HG02884 (cell line): ENCODE data around the gene CORO2B.
"Not testable (repeated sequence)": the region's sequence is repeated elsewhere in the genome, so short reads cannot be mapped to it uniquely, and the experiment has no call there.

Experiments used
- ATAC-seq: cut with Tn5 transposase; IDR thresholded peaks from one replicate; pipeline ENCODE4 v1.9.1; 2021; ENCODE audit warnings: mild to moderate bottlenecking, moderate library complexity; ENCODE audit not compliant: unreplicated experiment

CORO2B gene

GRCh38 chr15:68667800-68668625 lies 89.2 kb downstream of the CORO2B start:
- no peak for ATAC-seq

- ATAC-seq, result no peak
Measured at GRCh38 chr15:68668926-68669600, 90.3 kb downstream of the CORO2B start.

DNA sequence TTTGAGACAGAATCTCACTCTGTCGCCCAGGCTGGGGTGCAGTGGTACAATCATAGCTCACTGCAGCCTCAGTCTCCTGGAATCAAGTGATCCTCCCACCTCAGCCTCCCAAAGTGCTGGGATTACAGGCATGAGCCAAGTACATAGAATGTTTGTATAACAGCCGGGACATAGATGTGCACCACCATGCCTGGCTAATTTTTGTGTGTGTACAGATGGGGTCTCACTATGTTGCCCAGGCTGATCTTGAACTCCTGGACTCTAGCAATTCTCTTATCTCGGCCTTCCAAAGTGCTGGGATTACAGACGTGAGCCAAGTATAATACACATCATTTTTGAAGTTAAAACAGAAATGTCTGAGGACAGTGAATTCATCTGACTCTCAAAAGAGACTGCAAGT lies 93.5 kb downstream of the CORO2B start:
- no peak for ATAC-seq

DNA sequence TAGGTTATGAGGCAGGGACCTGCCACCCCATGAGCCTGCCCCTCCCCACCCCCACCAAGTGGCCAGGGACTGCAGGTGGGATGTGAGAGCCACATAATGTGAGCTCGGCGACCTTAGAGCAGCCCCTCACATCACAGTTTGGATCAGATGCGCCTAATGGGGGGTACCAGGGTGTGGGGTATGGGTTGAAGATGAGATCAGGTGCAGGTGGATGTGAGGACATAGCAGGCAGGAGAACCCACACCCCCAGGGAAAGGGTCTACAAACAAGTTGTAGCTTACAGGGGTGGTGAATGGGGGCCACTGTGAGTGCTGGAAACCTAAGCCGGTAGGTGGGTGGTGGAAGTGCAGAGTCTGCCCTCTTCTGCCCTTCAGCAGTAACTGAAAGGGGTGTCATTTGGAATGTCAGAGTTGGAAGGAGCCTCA lies 94.0 kb downstream of the CORO2B start:
- ATAC-seq, result no peak

DNA sequence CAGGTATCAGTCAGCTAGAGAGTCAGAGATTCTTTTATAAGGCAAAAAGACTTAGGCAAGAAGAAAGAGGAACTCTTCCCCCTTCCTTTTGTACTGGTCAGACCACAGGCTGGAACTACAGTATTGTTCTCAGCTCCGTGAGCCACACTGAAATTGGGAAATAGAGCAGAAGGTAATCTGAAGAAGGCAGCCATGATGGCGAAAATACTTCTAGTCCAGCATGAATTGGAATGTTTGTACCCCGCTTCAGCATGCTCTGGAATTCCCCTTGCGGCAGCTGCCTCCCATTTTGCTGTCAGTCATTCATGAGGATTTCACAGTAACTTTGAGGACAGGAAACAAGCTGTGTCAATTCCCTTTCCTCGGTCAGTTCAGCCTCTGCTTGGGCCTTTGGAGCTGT lies 96.2 kb downstream of the CORO2B start:
- no peak for ATAC-seq

GRCh38 chr15:68676011-68676605 lies 97.3 kb downstream of the CORO2B start:
- ATAC-seq, result no peak

- no peak for ATAC-seq
Measured at GRCh38 chr15:68676926-68677325, 98.1 kb downstream of the CORO2B start.

- no peak for ATAC-seq
Measured at GRCh38 chr15:68677996-68678395, 99.2 kb downstream of the CORO2B start.

- no peak for ATAC-seq
Measured at GRCh38 chr15:68678746-68679145, 100.0 kb downstream of the CORO2B start.

DNA sequence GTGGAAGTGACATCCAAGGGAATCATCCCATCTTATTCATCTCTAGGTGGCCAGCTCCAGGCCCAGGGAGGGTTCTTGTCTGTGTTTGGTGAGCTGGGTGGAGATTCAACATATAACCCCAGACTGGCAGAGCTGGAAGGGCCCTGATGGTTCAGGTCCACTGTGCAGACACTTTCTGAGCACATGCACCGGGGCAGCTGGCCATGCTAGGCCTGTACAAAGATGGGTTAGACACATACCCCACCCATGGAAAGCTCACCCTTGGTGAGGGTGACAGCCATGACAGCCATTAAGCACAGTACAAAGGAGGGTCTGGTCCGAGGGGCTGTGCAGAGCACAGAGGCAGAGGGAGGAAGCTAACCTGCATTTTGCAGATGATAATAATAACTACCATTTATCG lies 100.4 kb downstream of the CORO2B start:
- ATAC-seq, result no peak

DNA sequence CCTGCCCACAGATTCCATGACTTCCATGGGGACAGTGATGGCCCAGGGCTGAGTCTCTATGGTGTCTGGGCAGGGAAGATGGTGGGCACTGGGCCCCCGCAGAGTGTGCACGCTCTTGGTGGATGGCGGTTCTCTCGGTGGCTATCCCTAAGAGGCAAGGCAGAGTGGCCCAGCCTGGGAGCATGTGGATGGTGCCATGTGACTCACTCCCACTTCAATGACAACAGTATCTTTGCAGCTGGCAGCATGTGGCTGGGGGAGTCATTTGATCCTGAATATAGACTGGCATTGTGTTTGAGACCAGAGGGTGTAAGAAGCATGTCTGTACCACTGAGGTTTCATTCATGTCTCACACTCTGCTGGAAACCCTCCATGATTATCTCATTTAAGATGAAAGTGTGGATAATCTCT lies 101.2 kb downstream of the CORO2B start:
- ATAC-seq, result no peak

GRCh38 chr15:68680756-68681155 lies 102.0 kb downstream of the CORO2B start:
- not testable (repeated sequence) for ATAC-seq

DNA sequence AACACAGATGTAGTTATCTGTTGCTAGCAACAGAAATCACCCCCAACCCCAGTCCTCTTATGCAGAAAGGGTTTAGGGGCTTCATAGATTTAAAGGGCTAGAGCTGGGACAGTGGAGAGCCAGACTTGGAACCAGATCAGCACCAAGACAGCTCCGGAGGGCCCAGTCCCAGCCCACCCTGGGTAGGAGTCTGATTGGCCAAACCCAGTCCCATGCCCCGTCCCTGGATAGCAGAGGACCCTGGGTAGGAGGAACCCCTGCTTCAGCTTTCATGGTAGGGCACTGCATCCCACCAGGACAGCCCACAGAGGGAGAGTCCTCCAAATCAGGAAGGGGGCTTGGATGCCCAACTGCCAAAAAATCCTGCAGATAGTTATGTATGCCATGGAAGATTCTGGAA lies 103.0 kb downstream of the CORO2B start:
- no peak for ATAC-seq

GRCh38 chr15:68682330-68682729 lies 103.5 kb downstream of the CORO2B start:
- ATAC-seq, result no peak

DNA sequence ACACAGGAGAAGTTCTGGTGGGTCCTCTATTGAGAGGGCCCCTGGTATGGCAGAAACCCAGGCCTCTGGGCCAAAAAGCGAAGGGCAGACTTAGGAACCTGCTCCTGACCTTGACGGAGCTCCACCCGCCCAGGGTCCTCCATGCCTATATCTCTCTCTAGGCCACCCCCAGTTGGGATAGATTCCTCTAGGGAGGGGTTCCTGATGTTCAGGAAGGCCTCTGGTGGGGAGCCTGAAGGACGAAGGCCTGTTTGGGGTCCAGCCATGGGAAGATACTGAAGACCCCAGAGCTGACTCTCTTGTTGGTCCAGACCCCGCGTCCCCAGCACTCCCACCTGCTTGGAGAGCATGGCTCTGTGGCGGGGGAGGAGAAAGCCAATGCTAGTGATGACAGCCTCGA lies 104.2 kb downstream of the CORO2B start:
- no peak for ATAC-seq

DNA sequence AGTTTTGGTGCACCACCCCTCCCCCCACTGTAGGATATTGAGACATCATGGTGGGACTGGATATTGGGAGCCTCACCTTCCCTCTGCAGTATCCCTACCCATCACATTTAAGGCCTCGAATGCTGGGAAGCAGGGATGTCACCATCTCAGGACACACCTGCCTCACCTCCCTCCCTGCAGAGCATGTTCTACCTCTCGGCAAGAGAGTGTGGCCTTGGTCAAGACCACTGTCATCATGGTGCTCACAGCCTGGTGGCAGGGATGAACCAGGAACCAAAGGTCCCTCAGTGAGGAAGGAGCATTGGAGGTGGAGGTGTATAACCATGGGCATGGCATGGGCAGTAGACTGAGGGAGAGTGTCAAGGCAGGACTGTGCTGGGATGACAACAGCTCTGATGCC lies 104.8 kb downstream of the CORO2B start:
- no peak for ATAC-seq

DNA sequence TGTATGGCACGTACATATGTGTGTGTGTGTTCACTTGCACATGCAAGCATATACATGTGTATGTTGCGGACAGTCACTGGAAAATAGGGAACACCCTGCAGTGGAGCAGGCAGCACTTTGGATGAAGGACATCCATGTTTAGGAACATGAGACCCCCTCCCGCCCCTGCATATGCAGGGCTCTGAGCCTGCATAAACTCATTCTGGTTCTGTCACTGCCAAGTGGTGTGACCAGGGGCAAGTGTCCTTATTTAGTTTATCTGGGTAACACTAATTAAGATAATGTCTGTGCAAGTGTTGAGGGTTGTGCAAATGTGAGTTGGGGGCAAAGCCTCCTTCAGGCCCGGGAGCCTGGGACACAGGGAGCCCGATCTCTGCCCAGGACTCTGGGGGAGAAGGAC lies 105.7 kb downstream of the CORO2B start:
- no peak for ATAC-seq

GRCh38 chr15:68687136-68687735 lies 108.4 kb downstream of the CORO2B start:
- ATAC-seq, result no peak

DNA sequence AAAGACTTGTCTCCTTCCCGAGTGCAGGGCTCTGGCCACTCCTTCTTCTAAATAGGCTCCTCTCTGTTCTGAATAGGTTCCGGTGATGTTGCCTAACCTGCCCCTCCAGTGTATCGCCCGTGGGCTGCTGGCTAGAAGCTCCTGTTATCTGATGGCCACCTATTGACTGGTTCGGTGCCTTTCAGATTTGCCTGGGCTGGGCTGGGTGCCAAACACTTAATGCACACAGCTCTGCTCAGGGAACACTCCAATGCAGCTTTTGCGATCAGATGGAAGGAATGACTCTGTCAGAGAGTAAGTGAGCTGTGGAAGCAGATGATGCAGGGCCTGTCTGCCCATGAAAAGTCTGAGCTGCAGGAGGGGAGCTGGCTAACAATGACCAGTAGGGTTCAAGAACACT lies 112.9 kb downstream of the CORO2B start:
- no peak for ATAC-seq

DNA sequence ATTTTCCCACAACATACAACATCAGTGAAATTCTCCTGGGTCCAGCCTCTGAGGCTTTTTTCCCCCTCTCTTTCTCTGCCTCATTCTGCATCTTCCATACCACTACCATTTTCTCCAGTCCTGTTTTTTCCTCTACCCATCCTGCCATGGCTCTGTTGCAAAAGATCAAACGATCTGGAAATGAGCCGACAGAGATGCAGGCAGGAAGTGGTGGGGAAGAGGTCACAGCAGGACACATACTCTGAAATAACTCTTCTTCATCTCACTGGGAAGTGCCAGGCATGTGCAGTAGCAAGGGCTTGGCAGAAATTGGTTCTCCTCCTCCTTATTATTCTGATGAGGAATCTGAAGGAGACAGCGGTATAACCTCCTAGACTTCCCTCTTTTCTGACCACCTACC lies 114.3 kb downstream of the CORO2B start:
- no peak for ATAC-seq

DNA sequence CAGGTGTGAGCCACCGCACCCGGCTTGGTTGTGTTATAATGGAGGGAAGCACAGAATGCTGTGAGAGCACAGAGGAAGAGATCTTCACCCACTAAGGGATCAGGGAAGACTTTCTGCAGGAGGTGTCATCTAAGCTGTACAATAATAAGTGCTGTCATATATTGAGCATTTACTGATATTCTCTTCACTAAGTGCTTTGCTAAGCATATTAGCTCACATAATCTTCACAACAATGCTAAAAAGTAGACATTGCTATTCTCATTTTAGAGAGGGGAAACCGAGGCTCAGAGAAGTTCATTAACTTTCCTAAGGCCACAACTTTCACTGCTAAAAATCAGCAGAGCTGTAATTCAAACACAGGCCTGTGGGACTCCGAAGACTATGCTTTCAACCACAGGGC lies 115.3 kb downstream of the CORO2B start:
- ATAC-seq, result no peak
